Breast epithelium (tissue), 3 donors: Measurements from ENCODE around the gene CLSTN2.

ENCODE experiments used
- POLR2A ChIP-seq: fragments of 450-650 bp; IDR thresholded peaks from one replicate; pipeline ENCODE4 v1.6.1; 2016; ENCODE audit warnings: antibody characterized with exemption, mild to moderate bottlenecking, moderate library complexity
- TF ChIP-seq, protein P1 (sequence below), 3 donors: fragments of 450-650 bp; IDR thresholded peaks; one replicate each; pipeline ENCODE4 v1.5.1; 2016 to 2017; ENCODE audit warnings: antibody characterized with exemption in 3 of 3, mild to moderate bottlenecking in 3 of 3, moderate library complexity in 3 of 3

DNA sequence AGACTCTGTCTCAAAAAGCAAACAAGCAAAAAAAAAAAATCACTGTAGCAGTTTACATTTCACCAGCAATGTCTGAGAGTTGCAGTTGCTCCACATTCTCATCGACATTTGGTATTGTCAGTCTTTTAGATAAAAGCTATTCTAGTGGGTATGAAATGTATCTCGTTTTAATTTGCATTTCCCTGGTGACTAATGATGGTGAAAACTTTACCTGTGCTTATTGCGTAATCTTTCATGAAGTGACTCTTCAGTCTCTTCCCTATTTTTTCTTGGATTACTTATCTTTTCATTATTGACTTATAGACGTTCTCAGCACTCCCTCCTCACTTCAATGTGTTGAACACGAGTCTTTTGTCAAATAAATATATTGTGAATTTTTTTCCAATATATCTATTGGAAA lies 37.2 kb upstream of the CLSTN2 start:
- TF ChIP-seq, protein P1, sequence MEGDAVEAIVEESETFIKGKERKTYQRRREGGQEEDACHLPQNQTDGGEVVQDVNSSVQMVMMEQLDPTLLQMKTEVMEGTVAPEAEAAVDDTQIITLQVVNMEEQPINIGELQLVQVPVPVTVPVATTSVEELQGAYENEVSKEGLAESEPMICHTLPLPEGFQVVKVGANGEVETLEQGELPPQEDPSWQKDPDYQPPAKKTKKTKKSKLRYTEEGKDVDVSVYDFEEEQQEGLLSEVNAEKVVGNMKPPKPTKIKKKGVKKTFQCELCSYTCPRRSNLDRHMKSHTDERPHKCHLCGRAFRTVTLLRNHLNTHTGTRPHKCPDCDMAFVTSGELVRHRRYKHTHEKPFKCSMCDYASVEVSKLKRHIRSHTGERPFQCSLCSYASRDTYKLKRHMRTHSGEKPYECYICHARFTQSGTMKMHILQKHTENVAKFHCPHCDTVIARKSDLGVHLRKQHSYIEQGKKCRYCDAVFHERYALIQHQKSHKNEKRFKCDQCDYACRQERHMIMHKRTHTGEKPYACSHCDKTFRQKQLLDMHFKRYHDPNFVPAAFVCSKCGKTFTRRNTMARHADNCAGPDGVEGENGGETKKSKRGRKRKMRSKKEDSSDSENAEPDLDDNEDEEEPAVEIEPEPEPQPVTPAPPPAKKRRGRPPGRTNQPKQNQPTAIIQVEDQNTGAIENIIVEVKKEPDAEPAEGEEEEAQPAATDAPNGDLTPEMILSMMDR (IDR thresholded peaks at IDR 0.05), result no peak
- no peak for TF ChIP-seq POLR2A
